WI38 (cell line): ENCODE results near the gene SLC34A3.

Source experiments
- H3K4me3 ChIP-seq: 2 replicates; pipeline ENCODE4 v1.5.1; 2011; ENCODE audit warnings: low read depth, mild to moderate bottlenecking, control low read depth, low read length
- CTCF ChIP-seq: IDR thresholded peaks from 2 replicates; pipeline ENCODE4 v1.5.1; 2012; ENCODE audit warnings: low read depth, mild to moderate bottlenecking, control low read depth, low read length

Gene SLC34A3

GRCh38 chr9:137225699-137226331 lies 4.9 kb upstream of the SLC34A3 start:
- no peak overlapping the region for H3K4me3 ChIP-seq
- TF ChIP-seq CTCF, result no peak

GRCh38 chr9:137226338-137227053 lies 4.2 kb upstream of the SLC34A3 start:
- no peak for TF ChIP-seq CTCF
- H3K4me3 ChIP-seq, result no peak overlapping the region

DNA sequence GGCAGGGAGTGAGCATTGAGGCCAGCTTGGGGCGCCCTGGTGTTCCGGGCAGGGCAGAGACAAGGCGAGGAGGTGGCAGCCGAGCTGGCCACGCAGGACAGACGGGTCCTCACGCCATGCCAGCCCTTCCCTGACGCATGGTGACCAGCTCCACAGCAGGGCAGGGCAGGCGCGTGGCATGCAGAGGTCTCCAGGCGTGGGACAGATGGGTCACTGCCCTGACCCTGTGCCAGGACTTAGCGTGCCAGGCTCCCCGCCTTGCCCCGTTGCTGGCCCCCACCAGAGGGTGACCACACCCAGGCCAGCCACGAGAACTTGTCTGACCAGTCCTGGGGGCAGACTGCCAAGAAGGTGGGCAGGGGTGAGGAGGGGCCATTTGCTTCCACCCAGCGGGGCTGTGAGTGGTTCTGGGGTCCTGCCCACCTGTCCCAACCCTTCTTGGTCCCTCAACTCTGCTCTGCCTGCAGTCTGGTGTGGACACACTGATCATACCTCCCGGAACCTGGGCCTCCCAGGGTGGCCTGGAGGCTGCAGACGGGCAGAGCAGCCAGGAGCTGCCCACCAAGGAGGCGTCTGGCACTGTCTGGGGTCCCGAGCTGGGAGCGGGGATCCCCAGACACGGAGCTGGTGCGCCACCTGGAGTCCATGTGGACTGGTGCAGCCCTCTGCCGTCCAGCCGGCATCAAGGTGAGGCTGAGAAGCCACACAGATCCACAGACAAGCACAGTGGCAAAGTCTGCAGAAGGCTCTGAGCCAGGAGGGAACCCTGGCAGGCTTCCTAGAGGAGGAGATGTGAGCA lies 3.4 kb upstream of the SLC34A3 start, which contains the start of gene RNF224:
RNF224 (plus strand) TSS at position 449 of the 799 bp plus-strand sequence. CDS start 834 bp downstream, outside the sequence.
- TF ChIP-seq CTCF, result peak; percentile 85
- no peak within 1 kb of the TSS for H3K4me3 ChIP-seq

DNA sequence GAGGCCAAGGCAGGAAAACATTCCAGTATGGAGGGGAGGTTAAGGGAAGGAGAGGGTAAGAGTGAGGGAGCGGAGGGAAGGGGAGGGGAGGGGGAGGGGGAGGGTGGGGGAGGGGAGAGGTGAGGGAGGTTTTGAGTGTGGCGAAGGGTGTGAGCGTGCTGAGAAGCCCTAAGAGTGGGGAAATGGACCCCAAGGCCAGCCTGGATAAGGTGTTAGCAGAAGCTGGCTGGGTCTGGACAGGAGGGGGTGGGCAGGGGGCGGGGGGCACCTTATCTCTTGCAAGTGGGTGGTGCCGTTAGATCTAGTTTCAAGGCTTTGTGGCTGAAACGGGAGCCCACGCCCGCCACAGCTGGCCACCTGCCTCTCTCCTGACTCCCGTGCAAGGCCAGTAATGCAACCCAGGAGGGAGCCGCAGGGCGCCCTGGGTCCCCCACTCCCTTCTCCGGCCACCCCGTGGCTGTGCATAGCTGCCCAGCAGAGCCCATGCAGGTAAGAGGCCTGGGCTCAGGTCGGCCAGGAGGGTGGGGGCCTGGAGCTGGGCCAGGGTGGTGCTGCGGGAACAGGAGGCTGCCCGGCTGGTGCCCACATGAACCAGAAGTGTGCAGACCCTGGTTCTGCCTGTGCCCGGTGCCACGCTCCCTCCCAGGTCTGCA lies 2.7 kb upstream of the SLC34A3 start:
- TF ChIP-seq CTCF, result no peak
- H3K4me3 ChIP-seq, result no peak overlapping the region

DNA sequence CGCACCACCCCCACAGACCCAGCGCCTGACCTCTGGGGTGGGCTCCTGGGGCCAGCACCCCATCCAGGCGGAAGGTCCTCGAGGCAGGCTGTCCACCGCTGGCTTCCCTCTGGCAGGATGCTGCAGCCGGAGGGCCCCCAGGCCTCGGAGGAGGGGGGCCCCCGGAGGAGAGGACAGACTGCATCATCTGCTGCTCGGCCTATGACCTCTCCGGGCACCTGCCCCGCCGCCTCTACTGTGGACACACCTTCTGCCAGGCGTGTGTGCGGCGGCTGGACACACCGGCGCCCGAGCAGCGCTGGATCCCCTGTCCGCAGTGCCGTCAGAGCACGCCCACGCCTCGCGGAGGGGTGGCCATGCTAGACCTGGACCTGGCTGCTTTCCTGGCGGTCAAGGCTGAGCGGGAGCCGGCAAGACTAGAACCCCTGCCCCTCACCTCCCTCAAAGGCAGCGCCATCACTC lies 2.2 kb upstream of the SLC34A3 start:
- H3K4me3 ChIP-seq, result no peak overlapping the region
- no peak for TF ChIP-seq CTCF

- H3K4me3 ChIP-seq, result no peak overlapping the region
- no peak for TF ChIP-seq CTCF
Measured at GRCh38 chr9:137228968-137229896, 1.5 kb upstream of the SLC34A3 start.
